Neural cell (in vitro differentiated cells): Measurements from ENCODE around the gene HS6ST2. TPM values are rescaled to one million over a fixed set of nuclear protein-coding genes. Genes with fewer than 3 reads are reported as not detected.

ENCODE experiments used
- H2AFZ ChIP-seq: fragments of 200-600, 300-800 bp; sonication (generic), shearing (Covaris generic); 2 replicates; pipeline ENCODE4 v1.6.0; 2014; ENCODE audit warnings: low read depth, mild to moderate bottlenecking, antibody characterized with exemption, low read length, moderate library complexity
- H3F3A ChIP-seq: fragments of 200-600 bp; shearing (Covaris generic); 2 replicates; pipeline ENCODE4 v1.6.1; 2016; ENCODE audit warnings: mild to moderate bottlenecking, moderate library complexity, mixed read lengths, antibody characterized with exemption, low read length; ENCODE audit not compliant: insufficient read depth, poor library complexity, severe bottlenecking
- H3K27ac ChIP-seq: fragments of 200-600, 300-800 bp; sonication (generic), shearing (Covaris generic); 2 replicates; pipeline ENCODE4 v1.5.1; 2014; ENCODE audit warnings: mild to moderate bottlenecking, low read length, moderate library complexity
- H3K27me3 ChIP-seq: fragments of 300-800, 200-600 bp; sonication (generic), shearing (Covaris generic); 2 replicates; pipeline ENCODE4 v1.6.0; 2014; ENCODE audit warnings: mild to moderate bottlenecking, low read depth, low read length, moderate library complexity; ENCODE audit not compliant: insufficient read depth
- H3K36me3 ChIP-seq: fragments of 300-800, 200-600 bp; sonication (generic), shearing (Covaris generic); 2 replicates; pipeline ENCODE4 v1.5.1; 2014; ENCODE audit warnings: mild to moderate bottlenecking, antibody characterized with exemption, low read length, moderate library complexity; ENCODE audit not compliant: insufficient read depth
- H3K4me2 ChIP-seq: fragments of 300-800, 200-600 bp; sonication (generic), shearing (Covaris generic); 2 replicates; pipeline ENCODE4 v1.6.0; 2014; ENCODE audit warnings: mild to moderate bottlenecking, low read length
- H3K4me3 ChIP-seq: fragments of 300-800, 200-600 bp; sonication (generic), shearing (Covaris generic); 2 replicates; pipeline ENCODE4 v1.5.1; 2014; ENCODE audit warnings: mild to moderate bottlenecking, low read length, moderate library complexity
- H3K79me2 ChIP-seq: fragments of 200-600 bp; shearing (Covaris generic); replicated peaks from 2 replicates; pipeline ENCODE4 v1.6.0; 2014; ENCODE audit warnings: mild to moderate bottlenecking, low read length, moderate library complexity; ENCODE audit not compliant: insufficient read depth
- H3K9ac ChIP-seq: fragments of 300-800, 200-600 bp; sonication (generic), shearing (Covaris generic); 2 replicates; pipeline ENCODE4 v1.6.1; 2016; ENCODE audit warnings: mild to moderate bottlenecking, low read length, mixed read lengths
- H3K9me2 ChIP-seq: fragments of 200-600 bp; shearing (Covaris generic); 2 replicates; pipeline ENCODE4 v1.6.1; 2016; ENCODE audit warnings: mild to moderate bottlenecking, low read length, mixed read lengths; ENCODE audit not compliant: insufficient read depth
- H3K9me3 ChIP-seq: fragments of 200-600, 300-800 bp; sonication (generic), shearing (Covaris generic); 2 replicates; pipeline ENCODE4 v1.6.1; 2016; ENCODE audit warnings: mild to moderate bottlenecking, mixed run types, low read length, moderate library complexity, mixed read lengths
- H4K20me1 ChIP-seq: fragments of 200-600 bp; shearing (Covaris generic); 2 replicates; pipeline ENCODE4 v1.6.1; 2016; ENCODE audit warnings: mild to moderate bottlenecking, mixed run types; ENCODE audit not compliant: insufficient read depth
- EP300 ChIP-seq: fragments of 450-650 bp; conservative IDR thresholded peaks from 2 replicates; pipeline ENCODE4 v1.6.1; 2014; ENCODE audit warnings: antibody characterized with exemption, mild to moderate bottlenecking, moderate library complexity; ENCODE audit not compliant: poor library complexity, severe bottlenecking
- EZH2 ChIP-seq: fragments of 200-600, 300-800 bp; shearing (Covaris generic), sonication (generic); IDR thresholded peaks from 2 replicates; pipeline ENCODE4 v1.6.1; 2014; ENCODE audit warnings: antibody characterized with exemption, low read length, borderline replicate concordance, mild to moderate bottlenecking; ENCODE audit not compliant: insufficient read depth, poor library complexity, severe bottlenecking
- MXI1 ChIP-seq: fragments of 450-650 bp; conservative IDR thresholded peaks from 2 replicates; pipeline ENCODE4 v1.6.1; 2014; ENCODE audit warnings: antibody characterized with exemption, mild to moderate bottlenecking; ENCODE audit not compliant: poor library complexity, severe bottlenecking
- POLR2AphosphoS5 ChIP-seq: IDR thresholded peaks from 2 replicates; pipeline ENCODE4 v1.6.1; 2012
- RAD21 ChIP-seq: fragments of 450-650 bp; conservative IDR thresholded peaks from 2 replicates; pipeline ENCODE4 v1.6.1; 2014; ENCODE audit warnings: antibody characterized with exemption, mild to moderate bottlenecking, moderate library complexity
- SMC3 ChIP-seq: fragments of 450-650 bp; conservative IDR thresholded peaks from 2 replicates; pipeline ENCODE4 v1.6.1; 2014; ENCODE audit warnings: antibody characterized with exemption, mild to moderate bottlenecking, moderate library complexity; ENCODE audit not compliant: poor library complexity
- TAF1 ChIP-seq: IDR thresholded peaks from 2 replicates; pipeline ENCODE4 v1.6.1; 2012; ENCODE audit warnings: low read depth
- polyA plus RNA-seq: library from polyadenylated mRNA; depleted of rRNA; stranded (reverse); fragments of >200 nt; gene quantifications from 2 replicates; pipeline ENCODE4 v1.2.3, GENCODE V29; 2014
- TF ChIP-seq, protein P1 (sequence below): IDR thresholded peaks from 2 replicates; pipeline ENCODE4 v1.6.1; 2012; ENCODE audit warnings: borderline replicate concordance
- TF ChIP-seq, protein P2 (sequence below): fragments of 450-650 bp; IDR thresholded peaks from 2 replicates; pipeline ENCODE4 v1.5.1; 2014; ENCODE audit warnings: antibody characterized with exemption, mild to moderate bottlenecking, moderate library complexity; ENCODE audit not compliant: poor library complexity, severe bottlenecking

HS6ST2 gene
- polyA plus RNA-seq, 1 donor from 2014 or later: 43.0 TPM

DNA sequence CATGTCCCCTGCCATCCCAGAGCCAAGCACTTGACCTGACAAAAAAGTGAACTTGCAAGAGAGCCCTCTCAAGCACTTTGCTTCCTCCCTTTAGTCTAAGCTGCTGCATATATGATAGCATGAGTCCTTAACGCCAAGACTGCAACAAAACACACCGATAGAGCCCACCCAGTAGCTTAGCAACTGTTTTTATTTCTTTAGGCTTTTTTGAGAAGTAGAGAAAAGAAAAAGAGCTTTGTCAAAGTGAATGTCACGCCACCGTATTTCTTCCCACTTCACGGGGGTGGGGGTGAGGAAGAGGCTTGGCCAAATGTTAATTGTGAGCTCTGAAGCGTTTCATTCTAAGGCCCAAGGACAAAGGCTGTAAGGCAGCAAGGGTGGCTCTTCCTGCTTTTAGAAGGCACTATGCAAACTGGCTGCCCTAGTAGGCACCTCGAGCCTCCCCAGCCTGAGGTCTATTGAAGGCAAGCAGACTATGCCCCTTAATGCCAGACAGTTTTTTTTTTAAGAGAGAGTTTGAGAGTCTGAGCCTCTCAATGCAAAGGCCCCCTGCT is 138.6 kb downstream of the HS6ST2 start:
- Histone ChIP-seq H3K27ac (no peak overlapping the region), H2AFZ (no peak overlapping the region), H3K4me2 (no peak overlapping the region), H3K27me3 (no peaks in the 10 kb centered on the region), H3K4me3 (no peak overlapping the region), H4K20me1 (no peaks in the 10 kb centered on the region), H3K36me3 (no peaks in the 10 kb centered on the region), H3K9me2 (no peaks in the 10 kb centered on the region), H3K9ac (no peak overlapping the region), H3K9me3 (no peaks in the 10 kb centered on the region), H3K79me2 (no peaks in the 10 kb centered on the region), H3F3A (no peaks in the 10 kb centered on the region)
- TF ChIP-seq RAD21: no peak
- TF ChIP-seq TAF1: no peak
- TF ChIP-seq SMC3: no peak
- TF ChIP-seq, protein P1, sequence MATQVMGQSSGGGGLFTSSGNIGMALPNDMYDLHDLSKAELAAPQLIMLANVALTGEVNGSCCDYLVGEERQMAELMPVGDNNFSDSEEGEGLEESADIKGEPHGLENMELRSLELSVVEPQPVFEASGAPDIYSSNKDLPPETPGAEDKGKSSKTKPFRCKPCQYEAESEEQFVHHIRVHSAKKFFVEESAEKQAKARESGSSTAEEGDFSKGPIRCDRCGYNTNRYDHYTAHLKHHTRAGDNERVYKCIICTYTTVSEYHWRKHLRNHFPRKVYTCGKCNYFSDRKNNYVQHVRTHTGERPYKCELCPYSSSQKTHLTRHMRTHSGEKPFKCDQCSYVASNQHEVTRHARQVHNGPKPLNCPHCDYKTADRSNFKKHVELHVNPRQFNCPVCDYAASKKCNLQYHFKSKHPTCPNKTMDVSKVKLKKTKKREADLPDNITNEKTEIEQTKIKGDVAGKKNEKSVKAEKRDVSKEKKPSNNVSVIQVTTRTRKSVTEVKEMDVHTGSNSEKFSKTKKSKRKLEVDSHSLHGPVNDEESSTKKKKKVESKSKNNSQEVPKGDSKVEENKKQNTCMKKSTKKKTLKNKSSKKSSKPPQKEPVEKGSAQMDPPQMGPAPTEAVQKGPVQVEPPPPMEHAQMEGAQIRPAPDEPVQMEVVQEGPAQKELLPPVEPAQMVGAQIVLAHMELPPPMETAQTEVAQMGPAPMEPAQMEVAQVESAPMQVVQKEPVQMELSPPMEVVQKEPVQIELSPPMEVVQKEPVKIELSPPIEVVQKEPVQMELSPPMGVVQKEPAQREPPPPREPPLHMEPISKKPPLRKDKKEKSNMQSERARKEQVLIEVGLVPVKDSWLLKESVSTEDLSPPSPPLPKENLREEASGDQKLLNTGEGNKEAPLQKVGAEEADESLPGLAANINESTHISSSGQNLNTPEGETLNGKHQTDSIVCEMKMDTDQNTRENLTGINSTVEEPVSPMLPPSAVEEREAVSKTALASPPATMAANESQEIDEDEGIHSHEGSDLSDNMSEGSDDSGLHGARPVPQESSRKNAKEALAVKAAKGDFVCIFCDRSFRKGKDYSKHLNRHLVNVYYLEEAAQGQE: no peak
- no peak for TF ChIP-seq POLR2AphosphoS5
- no peak for TF ChIP-seq EP300
- TF ChIP-seq, protein P2, sequence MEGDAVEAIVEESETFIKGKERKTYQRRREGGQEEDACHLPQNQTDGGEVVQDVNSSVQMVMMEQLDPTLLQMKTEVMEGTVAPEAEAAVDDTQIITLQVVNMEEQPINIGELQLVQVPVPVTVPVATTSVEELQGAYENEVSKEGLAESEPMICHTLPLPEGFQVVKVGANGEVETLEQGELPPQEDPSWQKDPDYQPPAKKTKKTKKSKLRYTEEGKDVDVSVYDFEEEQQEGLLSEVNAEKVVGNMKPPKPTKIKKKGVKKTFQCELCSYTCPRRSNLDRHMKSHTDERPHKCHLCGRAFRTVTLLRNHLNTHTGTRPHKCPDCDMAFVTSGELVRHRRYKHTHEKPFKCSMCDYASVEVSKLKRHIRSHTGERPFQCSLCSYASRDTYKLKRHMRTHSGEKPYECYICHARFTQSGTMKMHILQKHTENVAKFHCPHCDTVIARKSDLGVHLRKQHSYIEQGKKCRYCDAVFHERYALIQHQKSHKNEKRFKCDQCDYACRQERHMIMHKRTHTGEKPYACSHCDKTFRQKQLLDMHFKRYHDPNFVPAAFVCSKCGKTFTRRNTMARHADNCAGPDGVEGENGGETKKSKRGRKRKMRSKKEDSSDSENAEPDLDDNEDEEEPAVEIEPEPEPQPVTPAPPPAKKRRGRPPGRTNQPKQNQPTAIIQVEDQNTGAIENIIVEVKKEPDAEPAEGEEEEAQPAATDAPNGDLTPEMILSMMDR: no peak
- no peak for TF ChIP-seq MXI1
- TF ChIP-seq EZH2: no peak

DNA sequence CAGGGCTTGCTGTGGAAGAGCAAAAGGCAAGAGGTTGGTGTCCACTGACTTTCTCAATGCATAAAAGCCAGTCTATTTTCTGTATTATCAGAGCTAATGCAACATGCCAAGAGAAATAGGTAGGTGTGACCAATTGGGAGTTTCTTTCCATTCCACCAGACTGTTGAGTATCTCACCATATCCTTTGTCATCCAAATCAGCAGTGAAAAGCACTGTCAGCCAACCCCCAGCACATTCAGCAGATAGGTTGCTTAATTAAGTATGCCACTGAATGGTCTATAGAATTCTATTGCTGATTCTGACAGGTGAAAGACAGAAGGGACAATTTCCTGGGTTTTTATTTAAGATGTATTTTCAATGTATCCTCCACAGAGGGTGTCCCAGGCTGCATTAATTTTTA is 139.8 kb downstream of the HS6ST2 start:
- H3K36me3 ChIP-seq: no peaks in the 10 kb centered on the region
- H3K9me3 ChIP-seq: no peaks in the 10 kb centered on the region
- no peak overlapping the region for H3K4me2 ChIP-seq
- H3K9ac ChIP-seq: no peak overlapping the region
- H3K9me2 ChIP-seq: no peaks in the 10 kb centered on the region
- TF ChIP-seq EP300 (no peak), RAD21 (no peak), EZH2 (no peak), TAF1 (no peak), SMC3 (no peak), POLR2AphosphoS5 (no peak), MXI1 (no peak)
- TF ChIP-seq, protein P1: no peak
- TF ChIP-seq, protein P2: no peak
- no peaks in the 10 kb centered on the region for H3F3A ChIP-seq
- H3K79me2 ChIP-seq: no peaks in the 10 kb centered on the region
- no peaks in the 10 kb centered on the region for H3K27me3 ChIP-seq
- no peaks in the 10 kb centered on the region for H4K20me1 ChIP-seq
- H3K4me3 ChIP-seq: no peak overlapping the region
- no peak overlapping the region for H2AFZ ChIP-seq
- no peak overlapping the region for H3K27ac ChIP-seq
